WTC11 (cell line): ENCODE measurements around the gene RAPGEF2. TPM values are rescaled to one million over a fixed set of nuclear protein-coding genes. Genes with fewer than 3 reads are reported as not detected.
A peak's percentile ranks its signal among the peaks of the same experiment; 100 is the strongest.

Experiments used
- ATAC-seq: fragments of 200-7000 bp; cut with Tn5 transposase; 2 replicates; pipeline ENCODE4 v1.10.0; 2021; ENCODE audit warnings: mild to moderate bottlenecking, moderate library complexity
- CTCF ChIA-PET: fragments of 300-600 bp; sonication (Branson Sonifier 250); formaldehyde crosslinking; loops from one replicate; lab custom pipeline; 2021; ENCODE audit warnings: antibody characterized with exemption; lab: Charles Lee
- POLR2A ChIA-PET: fragments of 350-600 bp; sonication (Branson Sonifier 250); formaldehyde crosslinking; loops from one replicate; lab custom pipeline; 2021; ENCODE audit warnings: antibody characterized with exemption; lab: Charles Lee
- DNase-seq: peaks from one replicate; pipeline ENCODE4 v3.0.0; 2021; ENCODE audit warnings: low spot score
- H3K27ac Mint-ChIP-seq: 2 replicates; pipeline ENCODE4 v1.8.0; 2021; ENCODE audit warnings: mixed read lengths
- H3K27me3 Mint-ChIP-seq: 2 replicates; pipeline ENCODE4 v1.8.0; 2021; ENCODE audit warnings: low read depth, mild to moderate bottlenecking, moderate library complexity, mixed read lengths
- H3K36me3 Mint-ChIP-seq: 2 replicates; pipeline ENCODE4 v1.8.0; 2021; ENCODE audit warnings: mixed read lengths
- H3K4me1 Mint-ChIP-seq: 2 replicates; pipeline ENCODE4 v1.8.0; 2022; ENCODE audit warnings: mixed read lengths
- H3K4me3 Mint-ChIP-seq: 2 replicates; pipeline ENCODE4 v1.8.0; 2021; ENCODE audit warnings: mild to moderate bottlenecking, moderate library complexity, mixed read lengths
- H3K9me3 Mint-ChIP-seq: 2 replicates; pipeline ENCODE4 v1.8.0; 2021; ENCODE audit warnings: mixed read lengths
- ELF4 ChIP-seq: sonication (generic); formaldehyde crosslinking; IDR thresholded peaks from 2 replicates; pipeline ENCODE4 v1.8.1; 2022; ENCODE audit warnings: low read depth, mild to moderate bottlenecking, moderate library complexity, missing genetic modification reagents
- FOXP1 ChIP-seq: sonication (generic); formaldehyde crosslinking; IDR thresholded peaks from 2 replicates; pipeline ENCODE4 v1.8.0; 2022; ENCODE audit warnings: missing genetic modification reagents, mild to moderate bottlenecking, moderate library complexity, borderline replicate concordance
- JAZF1 ChIP-seq: fragments of 250-450 bp; sonication (Bioruptor Pico); IDR thresholded peaks from 2 replicates; pipeline ENCODE4 v1.9.0; 2021; ENCODE audit warnings: moderate library complexity, mild to moderate bottlenecking, inconsistent platforms
- MYBL2 ChIP-seq: sonication (generic); formaldehyde crosslinking; IDR thresholded peaks from 2 replicates; pipeline ENCODE4 v1.8.1; 2023; ENCODE audit warnings: mild to moderate bottlenecking, moderate library complexity, missing genetic modification reagents
- PRRX2 ChIP-seq: fragments of 250-450 bp; sonication (Bioruptor Pico); IDR thresholded peaks from 2 replicates; pipeline ENCODE4 v1.8.0; 2021; ENCODE audit warnings: mild to moderate bottlenecking
- SOX15 ChIP-seq: fragments of 250-450 bp; sonication (Bioruptor Pico); IDR thresholded peaks from 2 replicates; pipeline ENCODE4 v1.9.0; 2021; ENCODE audit warnings: mild to moderate bottlenecking
- SP1 ChIP-seq: sonication (generic); formaldehyde crosslinking; conservative IDR thresholded peaks from 2 replicates; pipeline ENCODE4 v1.8.1; 2022; ENCODE audit warnings: missing genetic modification reagents
- TCF7 ChIP-seq: sonication (generic); formaldehyde crosslinking; IDR thresholded peaks from 2 replicates; pipeline ENCODE4 v1.8.0; 2022; ENCODE audit warnings: mild to moderate bottlenecking, low read depth, missing genetic modification reagents, moderate library complexity
- ZNF232 ChIP-seq: sonication (generic); formaldehyde crosslinking; IDR thresholded peaks from 2 replicates; pipeline ENCODE4 v1.8.0; 2022; ENCODE audit warnings: mild to moderate bottlenecking, missing genetic modification reagents
- ZNF263 ChIP-seq: sonication (generic); formaldehyde crosslinking; IDR thresholded peaks from 2 replicates; pipeline ENCODE4 v1.8.1; 2022; ENCODE audit warnings: low read depth, mild to moderate bottlenecking, moderate library complexity, missing genetic modification reagents
- ZNF671 ChIP-seq: fragments of 250-450 bp; sonication (Bioruptor Pico); IDR thresholded peaks from 2 replicates; pipeline ENCODE4 v1.8.0; 2021; ENCODE audit warnings: mild to moderate bottlenecking
- total RNA-seq: library from RNA; stranded (reverse); gene quantifications from 3 replicates; pipeline ENCODE4 v1.2.3, GENCODE V29; 2021
- TF ChIP-seq, protein P1 (sequence below): sonication (generic); formaldehyde crosslinking; IDR thresholded peaks from 2 replicates; pipeline ENCODE4 v1.8.1; 2022; ENCODE audit warnings: mild to moderate bottlenecking, moderate library complexity, missing genetic modification reagents
- TF ChIP-seq, protein P2 (sequence below): sonication (generic); formaldehyde crosslinking; IDR thresholded peaks from 2 replicates; pipeline ENCODE4 v1.8.0; 2023; ENCODE audit warnings: missing genetic modification reagents
- TF ChIP-seq, protein P3 (sequence below): sonication (generic); formaldehyde crosslinking; IDR thresholded peaks from 2 replicates; pipeline ENCODE4 v1.8.0; 2022; ENCODE audit warnings: mild to moderate bottlenecking, missing genetic modification reagents
- TF ChIP-seq, protein P4 (sequence below): fragments of 250-450 bp; sonication (Bioruptor Pico); IDR thresholded peaks from 2 replicates; pipeline ENCODE4 v1.9.0; 2021; ENCODE audit warnings: moderate library complexity, mild to moderate bottlenecking, inconsistent platforms, borderline replicate concordance
- TF ChIP-seq, protein P5 (sequence below): sonication (generic); formaldehyde crosslinking; IDR thresholded peaks from 2 replicates; pipeline ENCODE4 v1.8.0; 2022; ENCODE audit warnings: mild to moderate bottlenecking, missing genetic modification reagents
- TF ChIP-seq, protein P6 (sequence below): sonication (generic); formaldehyde crosslinking; IDR thresholded peaks from 2 replicates; pipeline ENCODE4 v1.8.1; 2022; ENCODE audit warnings: low read depth, mild to moderate bottlenecking, moderate library complexity, missing genetic modification reagents, borderline replicate concordance
- TF ChIP-seq, protein P7 (sequence below): sonication (generic); formaldehyde crosslinking; IDR thresholded peaks from 2 replicates; pipeline ENCODE4 v1.8.1; 2023; ENCODE audit warnings: mild to moderate bottlenecking, missing genetic modification reagents

The RAPGEF2 gene
- total RNA-seq, 1 experiment from 2014 or later, result 40.6 TPM

DNA sequence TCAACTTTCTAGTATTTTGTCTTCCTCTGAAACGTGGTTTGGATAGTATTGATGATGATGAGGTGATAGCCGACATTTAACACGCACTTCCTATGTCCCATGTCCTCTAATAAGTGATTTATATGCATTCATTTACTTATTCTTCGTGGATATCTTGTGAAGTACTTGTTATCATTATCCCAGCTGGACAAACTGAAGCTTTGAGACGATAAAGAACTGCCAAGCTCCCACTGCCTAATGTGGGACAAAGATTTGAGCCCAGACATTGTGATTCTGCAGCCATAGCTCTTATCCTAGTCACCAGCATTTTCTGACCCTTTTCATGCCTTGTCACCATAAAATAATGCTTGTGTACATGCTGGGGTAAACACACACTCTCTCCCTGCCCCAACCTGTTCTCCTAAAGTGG lies 92.5 kb downstream of the RAPGEF2 start:
- no peaks in the 10 kb centered on the region for H3K36me3 Mint-ChIP-seq
- H3K27me3 Mint-ChIP-seq, result no peaks in the 10 kb centered on the region
- ATAC-seq, result no peak
- no peaks in the 10 kb centered on the region for H3K9me3 Mint-ChIP-seq
- ChIA-PET CTCF (no interaction called here), POLR2A (no interaction called here)
- TF ChIP-seq, protein P1, sequence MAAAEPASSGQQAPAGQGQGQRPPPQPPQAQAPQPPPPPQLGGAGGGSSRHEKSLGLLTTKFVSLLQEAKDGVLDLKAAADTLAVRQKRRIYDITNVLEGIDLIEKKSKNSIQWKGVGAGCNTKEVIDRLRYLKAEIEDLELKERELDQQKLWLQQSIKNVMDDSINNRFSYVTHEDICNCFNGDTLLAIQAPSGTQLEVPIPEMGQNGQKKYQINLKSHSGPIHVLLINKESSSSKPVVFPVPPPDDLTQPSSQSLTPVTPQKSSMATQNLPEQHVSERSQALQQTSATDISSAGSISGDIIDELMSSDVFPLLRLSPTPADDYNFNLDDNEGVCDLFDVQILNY (CRISPR knock-in tag), result no peak
- no peak for TF ChIP-seq TCF7 (CRISPR knock-in tag)
- TF ChIP-seq, protein P2, sequence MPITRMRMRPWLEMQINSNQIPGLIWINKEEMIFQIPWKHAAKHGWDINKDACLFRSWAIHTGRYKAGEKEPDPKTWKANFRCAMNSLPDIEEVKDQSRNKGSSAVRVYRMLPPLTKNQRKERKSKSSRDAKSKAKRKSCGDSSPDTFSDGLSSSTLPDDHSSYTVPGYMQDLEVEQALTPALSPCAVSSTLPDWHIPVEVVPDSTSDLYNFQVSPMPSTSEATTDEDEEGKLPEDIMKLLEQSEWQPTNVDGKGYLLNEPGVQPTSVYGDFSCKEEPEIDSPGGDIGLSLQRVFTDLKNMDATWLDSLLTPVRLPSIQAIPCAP, result no peak
- no peak for TF ChIP-seq SOX15
- TF ChIP-seq, protein P3, sequence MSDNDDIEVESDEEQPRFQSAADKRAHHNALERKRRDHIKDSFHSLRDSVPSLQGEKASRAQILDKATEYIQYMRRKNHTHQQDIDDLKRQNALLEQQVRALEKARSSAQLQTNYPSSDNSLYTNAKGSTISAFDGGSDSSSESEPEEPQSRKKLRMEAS (CRISPR knock-in tag), result no peak
- no peak for TF ChIP-seq PRRX2 (CRISPR knock-in tag)
- H3K4me1 Mint-ChIP-seq, result peaks cover 22% of the 10 kb centered on the region
- DNase-seq, result no peak
- no peak overlapping the region for H3K4me3 Mint-ChIP-seq
- H3K27ac Mint-ChIP-seq, result no peak overlapping the region

DNA sequence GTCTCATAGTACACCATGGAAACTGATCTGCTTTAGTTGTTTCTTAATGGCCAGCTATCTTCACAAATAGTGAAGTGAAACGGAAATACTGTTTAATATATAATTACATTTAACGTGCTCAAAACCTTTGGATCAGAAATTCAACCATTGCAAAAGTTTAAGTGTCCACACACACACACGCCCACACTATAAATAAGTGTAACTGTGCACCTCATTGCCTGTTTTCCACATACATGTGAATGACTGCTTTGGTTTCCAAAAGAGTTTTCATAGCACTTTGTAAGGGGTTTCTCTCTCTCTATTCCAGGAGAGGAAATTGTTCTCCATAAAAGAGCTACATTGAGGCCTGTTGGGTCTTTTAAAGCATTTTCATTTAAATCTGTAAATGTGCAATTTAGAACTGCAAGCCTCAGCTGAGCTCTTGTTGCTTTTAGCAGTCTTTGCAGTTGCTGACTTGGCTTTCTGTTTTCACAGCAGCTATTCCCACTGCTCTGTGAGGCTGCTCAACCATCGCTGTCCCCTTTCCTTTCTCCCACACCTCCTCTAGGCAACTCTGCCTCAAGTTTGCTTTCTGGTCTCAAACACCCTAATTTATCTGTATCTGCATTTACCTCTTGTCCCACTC lies 94.5 kb downstream of the RAPGEF2 start:
- DNase-seq (no peak), ATAC-seq (peak; percentile 66)
- Mint-ChIP-seq H3K27ac (peak overlapping the region; percentile 75), H3K4me1 (peaks cover 29% of the 10 kb centered on the region), H3K27me3 (no peaks in the 10 kb centered on the region), H3K36me3 (no peaks in the 10 kb centered on the region), H3K9me3 (no peaks in the 10 kb centered on the region), H3K4me3 (no peak overlapping the region)
- CTCF ChIA-PET, result interaction anchor here (0.5 to 1.3 kb wide), 5 partner anchors 9 to 351 kb away, joined by 3 to 4 read pairs (median 3); no protein-coding TSS in a partner anchor
- POLR2A ChIA-PET, result no interaction called here
- TF ChIP-seq, protein P4, sequence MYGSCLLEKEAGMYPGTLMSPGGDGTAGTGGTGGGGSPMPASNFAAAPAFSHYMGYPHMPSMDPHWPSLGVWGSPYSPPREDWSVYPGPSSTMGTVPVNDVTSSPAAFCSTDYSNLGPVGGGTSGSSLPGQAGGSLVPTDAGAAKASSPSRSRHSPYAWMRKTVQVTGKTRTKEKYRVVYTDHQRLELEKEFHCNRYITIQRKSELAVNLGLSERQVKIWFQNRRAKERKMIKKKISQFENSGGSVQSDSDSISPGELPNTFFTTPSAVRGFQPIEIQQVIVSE (CRISPR knock-in tag), result no peak
- TF ChIP-seq, protein P5, sequence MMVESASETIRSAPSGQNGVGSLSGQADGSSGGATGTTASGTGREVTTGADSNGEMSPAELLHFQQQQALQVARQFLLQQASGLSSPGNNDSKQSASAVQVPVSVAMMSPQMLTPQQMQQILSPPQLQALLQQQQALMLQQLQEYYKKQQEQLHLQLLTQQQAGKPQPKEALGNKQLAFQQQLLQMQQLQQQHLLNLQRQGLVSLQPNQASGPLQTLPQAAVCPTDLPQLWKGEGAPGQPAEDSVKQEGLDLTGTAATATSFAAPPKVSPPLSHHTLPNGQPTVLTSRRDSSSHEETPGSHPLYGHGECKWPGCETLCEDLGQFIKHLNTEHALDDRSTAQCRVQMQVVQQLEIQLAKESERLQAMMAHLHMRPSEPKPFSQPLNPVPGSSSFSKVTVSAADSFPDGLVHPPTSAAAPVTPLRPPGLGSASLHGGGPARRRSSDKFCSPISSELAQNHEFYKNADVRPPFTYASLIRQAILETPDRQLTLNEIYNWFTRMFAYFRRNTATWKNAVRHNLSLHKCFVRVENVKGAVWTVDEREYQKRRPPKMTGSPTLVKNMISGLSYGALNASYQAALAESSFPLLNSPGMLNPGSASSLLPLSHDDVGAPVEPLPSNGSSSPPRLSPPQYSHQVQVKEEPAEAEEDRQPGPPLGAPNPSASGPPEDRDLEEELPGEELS (CRISPR knock-in tag), result no peak
- TF ChIP-seq, protein P6, sequence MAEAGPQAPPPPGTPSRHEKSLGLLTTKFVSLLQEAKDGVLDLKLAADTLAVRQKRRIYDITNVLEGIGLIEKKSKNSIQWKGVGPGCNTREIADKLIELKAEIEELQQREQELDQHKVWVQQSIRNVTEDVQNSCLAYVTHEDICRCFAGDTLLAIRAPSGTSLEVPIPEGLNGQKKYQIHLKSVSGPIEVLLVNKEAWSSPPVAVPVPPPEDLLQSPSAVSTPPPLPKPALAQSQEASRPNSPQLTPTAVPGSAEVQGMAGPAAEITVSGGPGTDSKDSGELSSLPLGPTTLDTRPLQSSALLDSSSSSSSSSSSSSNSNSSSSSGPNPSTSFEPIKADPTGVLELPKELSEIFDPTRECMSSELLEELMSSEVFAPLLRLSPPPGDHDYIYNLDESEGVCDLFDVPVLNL, result no peak
- TF ChIP-seq MYBL2 (CRISPR knock-in tag) (no peak), ZNF232 (CRISPR knock-in tag) (no peak), ZNF671 (CRISPR knock-in tag) (no peak), ELF4 (no peak), ZNF263 (CRISPR knock-in tag) (no peak), FOXP1 (CRISPR knock-in tag) (no peak), SP1 (CRISPR knock-in tag) (no peak), JAZF1 (CRISPR knock-in tag) (no peak)
- TF ChIP-seq, protein P7, sequence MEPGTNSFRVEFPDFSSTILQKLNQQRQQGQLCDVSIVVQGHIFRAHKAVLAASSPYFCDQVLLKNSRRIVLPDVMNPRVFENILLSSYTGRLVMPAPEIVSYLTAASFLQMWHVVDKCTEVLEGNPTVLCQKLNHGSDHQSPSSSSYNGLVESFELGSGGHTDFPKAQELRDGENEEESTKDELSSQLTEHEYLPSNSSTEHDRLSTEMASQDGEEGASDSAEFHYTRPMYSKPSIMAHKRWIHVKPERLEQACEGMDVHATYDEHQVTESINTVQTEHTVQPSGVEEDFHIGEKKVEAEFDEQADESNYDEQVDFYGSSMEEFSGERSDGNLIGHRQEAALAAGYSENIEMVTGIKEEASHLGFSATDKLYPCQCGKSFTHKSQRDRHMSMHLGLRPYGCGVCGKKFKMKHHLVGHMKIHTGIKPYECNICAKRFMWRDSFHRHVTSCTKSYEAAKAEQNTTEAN, result no peak
